ENCODE results near the gene SLC39A11. TPM values are rescaled to one million over a fixed set of nuclear protein-coding genes. Genes with fewer than 3 reads are reported as not detected.

The SLC39A11 gene
- total and polyA plus RNA-seq, 2 of the 13 experiments (the other 11 are each of a cell fraction or from before 2014, with no cell fraction given), result 17.2 to 31.5 TPM

DNA sequence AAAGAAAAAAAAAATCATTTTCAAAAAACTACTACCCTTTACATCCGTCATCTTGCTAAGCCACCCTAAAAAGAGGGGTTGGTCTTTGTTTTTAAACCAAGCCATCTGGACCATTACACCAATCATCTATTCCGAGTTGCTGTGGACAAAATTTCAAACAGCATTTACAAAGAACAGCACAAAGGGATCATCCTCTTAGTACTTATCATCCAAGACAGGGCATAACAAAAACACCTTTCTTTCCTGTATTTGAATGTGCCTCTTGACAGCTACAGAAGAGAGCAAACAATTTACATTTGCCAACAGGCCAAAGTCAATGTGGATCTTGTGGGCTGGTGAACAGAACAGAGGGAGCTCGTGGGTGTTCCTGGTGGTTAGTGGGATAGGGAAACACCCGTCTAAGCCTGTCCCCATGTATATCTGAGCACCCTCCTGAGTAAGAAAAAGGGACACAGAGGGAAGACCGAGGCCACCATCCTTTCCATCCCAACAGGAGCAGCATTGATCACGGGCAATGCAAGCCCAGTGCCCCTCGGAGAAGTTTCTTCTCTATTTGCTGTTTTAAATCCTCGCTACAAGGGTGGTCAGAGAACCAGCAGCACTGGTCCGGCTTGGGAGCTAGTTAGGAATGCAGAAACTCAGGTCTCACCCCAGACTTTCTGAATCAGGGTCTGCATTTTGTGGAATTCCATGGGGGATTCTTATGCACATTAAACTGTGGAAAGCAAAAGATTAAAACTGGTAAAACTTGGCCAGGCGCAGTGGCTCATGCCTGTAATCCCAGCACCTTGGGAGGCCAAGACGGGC lies 1.9 kb downstream of the SLC39A11 start (continued):
- TF ChIP-seq FOXP1 (IDR thresholded peaks at IDR 0.05), result no peak
- peak; percentile 89 for TF ChIP-seq FOXP1 (CRISPR knock-in tag; IDR thresholded peaks at IDR 0.05)
- TF ChIP-seq HOXA9 (CRISPR knock-in tag; IDR thresholded peaks at IDR 0.05; ENCODE audit: borderline replicate concordance), result no peak
- TF ChIP-seq STAT6 (CRISPR knock-in tag; IDR thresholded peaks at IDR 0.05; ENCODE audit: borderline replicate concordance), result no peak; the same call in 1 of the 2 replicates
- no peak for TF ChIP-seq ZNF768 (CRISPR knock-in tag; IDR thresholded peaks at IDR 0.05)
- TF ChIP-seq PHF5A (CRISPR knock-in tag; IDR thresholded peaks at IDR 0.05; ENCODE audit: low read depth, unreplicated experiment), result no peak
- peak; percentile 16; the same call in 1 of the 2 replicates for TF ChIP-seq ZNF12 (CRISPR knock-in tag; IDR thresholded peaks at IDR 0.05)
- no peak for TF ChIP-seq SCMH1 (CRISPR knock-in tag; IDR thresholded peaks at IDR 0.05; ENCODE audit: borderline replicate concordance)
- no peak for TF ChIP-seq ZNF558 (CRISPR knock-in tag; IDR thresholded peaks at IDR 0.05; ENCODE audit: borderline replicate concordance)
- 0 out of 2 replicates have a peak, but pooled peaks have one; percentile 63 for TF ChIP-seq ZNF720 (CRISPR knock-in tag; IDR thresholded peaks at IDR 0.05)
- no peak for TF ChIP-seq RBFOX2 (IDR thresholded peaks at IDR 0.05; ENCODE audit: low read depth, low read length)
- TF ChIP-seq, protein P1, sequence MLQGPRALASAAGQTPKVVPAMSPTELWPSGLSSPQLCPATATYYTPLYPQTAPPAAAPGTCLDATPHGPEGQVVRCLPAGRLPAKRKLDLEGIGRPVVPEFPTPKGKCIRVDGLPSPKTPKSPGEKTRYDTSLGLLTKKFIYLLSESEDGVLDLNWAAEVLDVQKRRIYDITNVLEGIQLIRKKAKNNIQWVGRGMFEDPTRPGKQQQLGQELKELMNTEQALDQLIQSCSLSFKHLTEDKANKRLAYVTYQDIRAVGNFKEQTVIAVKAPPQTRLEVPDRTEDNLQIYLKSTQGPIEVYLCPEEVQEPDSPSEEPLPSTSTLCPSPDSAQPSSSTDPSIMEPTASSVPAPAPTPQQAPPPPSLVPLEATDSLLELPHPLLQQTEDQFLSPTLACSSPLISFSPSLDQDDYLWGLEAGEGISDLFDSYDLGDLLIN (CRISPR knock-in tag; IDR thresholded peaks at IDR 0.05; ENCODE audit: borderline replicate concordance), result no peak
- TF ChIP-seq ZNF747 (CRISPR knock-in tag; IDR thresholded peaks at IDR 0.05; ENCODE audit: borderline replicate concordance), result no peak; the same call in 1 of the 2 replicates
- peak; percentile 19; the same call in 1 of the 2 replicates for TF ChIP-seq RAD21 (CRISPR knock-in tag; IDR thresholded peaks at IDR 0.05)
- TF ChIP-seq SNAPC4 (CRISPR knock-in tag; IDR thresholded peaks at IDR 0.05), result no peak

Data from HepG2 (cell line).